GM18907 (cell line): ENCODE measurements around the gene SIK2.
"Not testable (repeated sequence)": the region's sequence is repeated elsewhere in the genome, so short reads cannot be mapped to it uniquely, and the experiment has no call there.

Experiments
- ATAC-seq: cut with Tn5 transposase; IDR thresholded peaks from one replicate; pipeline ENCODE4 v1.9.1; 2021; ENCODE audit warnings: mild to moderate bottlenecking, moderate library complexity; ENCODE audit not compliant: unreplicated experiment

SIK2 gene

GRCh38 chr11:111694851-111695250, 92.6 kb downstream of the SIK2 start:
- no peak for ATAC-seq

GRCh38 chr11:111696556-111696955, 94.3 kb downstream of the SIK2 start:
- no peak for ATAC-seq

- ATAC-seq, result no peak
Measured at GRCh38 chr11:111697933-111698371, 95.7 kb downstream of the SIK2 start.

- no peak for ATAC-seq
Measured at GRCh38 chr11:111698852-111699559, 96.8 kb downstream of the SIK2 start.

- ATAC-seq, result no peak
Measured at GRCh38 chr11:111699579-111700156, 97.4 kb downstream of the SIK2 start.

GRCh38 chr11:111700162-111700561, 97.9 kb downstream of the SIK2 start:
- ATAC-seq, result no peak

GRCh38 chr11:111702623-111703022, 100.4 kb downstream of the SIK2 start:
- ATAC-seq, result no peak

- ATAC-seq, result no peak
Measured at GRCh38 chr11:111703576-111703975, 101.3 kb downstream of the SIK2 start.

GRCh38 chr11:111707039-111707690, 104.9 kb downstream of the SIK2 start:
- ATAC-seq, result no peak

- no peak for ATAC-seq
Measured at GRCh38 chr11:111707691-111708067, 105.4 kb downstream of the SIK2 start.

GRCh38 chr11:111714522-111714921, 112.3 kb downstream of the SIK2 start:
- no peak for ATAC-seq

- ATAC-seq, result no peak
Measured at GRCh38 chr11:111715142-111715816, 113.0 kb downstream of the SIK2 start.

- not testable (repeated sequence) for ATAC-seq
Measured at GRCh38 chr11:111717660-111718059, 115.4 kb downstream of the SIK2 start.

GRCh38 chr11:111718436-111718835, 116.2 kb downstream of the SIK2 start:
- no peak for ATAC-seq

- ATAC-seq, result no peak
Measured at GRCh38 chr11:111718859-111719258, 116.6 kb downstream of the SIK2 start.

GRCh38 chr11:111719379-111719778, 117.1 kb downstream of the SIK2 start:
- ATAC-seq, result no peak

GRCh38 chr11:111720801-111721494, 118.7 kb downstream of the SIK2 start:
- no peak for ATAC-seq

- ATAC-seq, result no peak
Measured at GRCh38 chr11:111722501-111722900, 120.3 kb downstream of the SIK2 start.

GRCh38 chr11:111723595-111723994, 121.3 kb downstream of the SIK2 start:
- ATAC-seq, result no peak

- ATAC-seq, result no peak
Measured at GRCh38 chr11:111724615-111725129, 122.4 kb downstream of the SIK2 start.

GRCh38 chr11:111725621-111726020, 123.4 kb downstream of the SIK2 start:
- ATAC-seq, result no peak
